PC-3 (cell line): ENCODE results near the gene PLA2G7. TPM values are rescaled to one million over a fixed set of nuclear protein-coding genes. Genes with fewer than 3 reads are reported as not detected.

Source experiments
- ATAC-seq: fragments of 200-7000 bp; cut with Tn5 transposase; 2 replicates; pipeline ENCODE4 v1.9.1; 2020; ENCODE audit warnings: mild to moderate bottlenecking, moderate library complexity
- BruUV-seq: library from RNA; stranded (reverse); fragments of 400-500 nt; replicated peaks from 2 replicates; lab custom pipeline; 2021; lab: Mats Ljungman, UMichigan
- CTCF ChIA-PET: fragments of 300-600 bp; sonication (Branson Sonifier 250); formaldehyde crosslinking; loops from one replicate; lab custom pipeline; 2022; ENCODE audit warnings: antibody characterized with exemption; lab: Charles Lee
- POLR2A ChIA-PET: fragments of 300-600 bp; sonication (Branson Sonifier 250); formaldehyde crosslinking; loops from one replicate; lab custom pipeline; 2022; ENCODE audit warnings: antibody characterized with exemption; ENCODE audit not compliant: unreplicated experiment; lab: Charles Lee
- DNase-seq: peaks from one replicate; pipeline ENCODE4 v3.0.0-alpha.2; 2015
- H2AFZ ChIP-seq: fragments of 300-600 bp; sonication (generic); 2 replicates; pipeline ENCODE4 v1.6.0; 2016; ENCODE audit warnings: antibody characterized with exemption, low read length
- H3F3A ChIP-seq: fragments of 300-600 bp; sonication (generic); one replicate; pipeline ENCODE4 v1.6.0; 2017; ENCODE audit warnings: antibody characterized with exemption, low read length, control low read depth, mild to moderate bottlenecking; ENCODE audit not compliant: unreplicated experiment
- H3K27ac ChIP-seq: fragments of 300-600 bp; sonication (generic); 2 replicates; pipeline ENCODE4 v1.5.1; 2016; ENCODE audit warnings: mild to moderate bottlenecking, low read length
- H3K27me3 ChIP-seq: fragments of 300-600 bp; sonication (generic); 2 replicates; pipeline ENCODE4 v1.6.1; 2016; ENCODE audit warnings: low read length, mixed read lengths
- H3K36me3 ChIP-seq: fragments of 300-600 bp; sonication (generic); 2 replicates; pipeline ENCODE4 v1.6.1; 2016; ENCODE audit warnings: low read depth, mixed run types, low read length, mixed read lengths
- H3K4me1 ChIP-seq: fragments of 300-600 bp; sonication (generic); 2 replicates; pipeline ENCODE4 v1.5.1; 2016; ENCODE audit warnings: low read length; ENCODE audit not compliant: insufficient read depth
- H3K4me2 ChIP-seq: fragments of 300-600 bp; sonication (generic); 2 replicates; pipeline ENCODE4 v1.6.0; 2016; ENCODE audit warnings: low read length
- H3K4me3 ChIP-seq: fragments of 300-600 bp; sonication (generic); 2 replicates; pipeline ENCODE4 v1.5.1; 2016; ENCODE audit warnings: mild to moderate bottlenecking, low read length, mixed read lengths
- H3K79me2 ChIP-seq: fragments of 300-600 bp; sonication (generic); 2 replicates; pipeline ENCODE4 v1.6.1; 2017; ENCODE audit warnings: low read length, mixed read lengths
- H3K9ac ChIP-seq: fragments of 300-600 bp; sonication (generic); 2 replicates; pipeline ENCODE4 v1.6.0; 2016; ENCODE audit warnings: mild to moderate bottlenecking, low read length
- H3K9me2 ChIP-seq: fragments of 300-600 bp; sonication (generic); replicated peaks from 2 replicates; pipeline ENCODE4 v1.6.1; 2016; ENCODE audit warnings: mixed run types, low read length, mixed read lengths
- H3K9me3 ChIP-seq: fragments of 300-600 bp; sonication (generic); 2 replicates; pipeline ENCODE4 v1.6.1; 2016; ENCODE audit warnings: low read length, mixed read lengths
- H4K20me1 ChIP-seq: fragments of 300-600 bp; sonication (generic); 2 replicates; pipeline ENCODE4 v1.6.1; 2016; ENCODE audit warnings: low read length, mixed read lengths
- CTCF ChIP-seq: fragments of 300-600 bp; sonication (generic); conservative IDR thresholded peaks from 2 replicates; pipeline ENCODE4 v1.5.1; 2017; ENCODE audit warnings: antibody characterized with exemption, low read depth, mild to moderate bottlenecking, low read length
- EZH2 ChIP-seq: fragments of 300-600 bp; sonication (generic); IDR thresholded peaks from one replicate; pipeline ENCODE4 v1.6.1; 2017; ENCODE audit warnings: antibody characterized with exemption, mild to moderate bottlenecking, low read length; ENCODE audit not compliant: unreplicated experiment
- EZH2phosphoT487 ChIP-seq: fragments of 300-600 bp; sonication (generic); IDR thresholded peaks from 2 replicates; pipeline ENCODE4 v1.6.1; 2018; ENCODE audit warnings: mild to moderate bottlenecking, antibody characterized with exemption, low read length, borderline replicate concordance
- intact Hi-C: fragments of 100-400 bp; cut with micrococcal nuclease; formaldehyde crosslinking; loops from 2 replicates; pipeline ENCODE4 v1.9.0; 2023
- total RNA-seq: library from RNA; depleted of rRNA; stranded (reverse); fragments of >200 nt; gene quantifications from 2 replicates; pipeline ENCODE4 v1.2.3, GENCODE V29; 2014

PLA2G7 gene
- total RNA-seq, 1 experiment from 2014 or later, result 2.9 TPM

DNA sequence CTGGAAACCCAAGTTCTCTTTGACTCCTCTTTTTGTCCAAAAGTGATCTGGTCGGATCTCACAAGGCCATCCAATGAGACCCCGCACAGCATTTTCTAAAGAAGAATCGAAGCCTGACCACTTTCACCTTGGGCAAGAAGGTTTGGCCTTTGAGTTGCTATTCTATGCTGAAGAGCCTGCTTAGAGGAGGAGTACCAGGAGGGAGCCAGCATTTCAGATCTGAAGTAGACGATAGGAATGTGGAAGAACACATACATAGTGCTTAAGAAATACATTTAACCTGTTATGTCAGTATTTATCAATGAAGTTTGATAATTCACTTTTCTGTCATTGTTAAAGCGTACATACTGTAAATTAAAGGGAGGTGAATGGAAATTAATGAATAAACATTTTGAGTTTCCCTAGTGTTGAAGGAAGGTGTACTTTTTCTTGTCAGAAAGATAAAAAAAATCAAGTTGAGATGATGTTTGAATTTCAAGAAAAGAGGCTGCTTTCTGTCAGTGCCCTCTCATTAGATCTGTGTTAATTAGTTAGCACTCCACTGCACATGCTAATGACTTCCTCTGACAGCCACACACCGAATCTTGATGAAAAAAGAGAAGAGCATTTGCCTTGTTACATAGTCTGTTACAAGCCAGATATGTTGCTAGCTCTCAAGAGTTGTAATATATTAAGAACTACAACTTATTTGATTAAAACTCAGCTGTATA lies 58.4 kb downstream of the PLA2G7 start:
- no peaks in the 10 kb centered on the region for H4K20me1 ChIP-seq
- no peaks in the 10 kb centered on the region for H3K36me3 ChIP-seq
- H3K4me3 ChIP-seq, result no peak overlapping the region
- ChIA-PET CTCF (no interaction called here), POLR2A (no interaction called here)
- no peaks in the 10 kb centered on the region for H3K4me1 ChIP-seq
- H3K79me2 ChIP-seq, result no peaks in the 10 kb centered on the region
- no peak overlapping the region for H3K9ac ChIP-seq
- no peaks in the 10 kb centered on the region for H3K9me2 ChIP-seq
- no peak for ATAC-seq
- H2AFZ ChIP-seq, result no peak overlapping the region
- DNase-seq, result no peak
- no peak overlapping the region for H3K27ac ChIP-seq
- TF ChIP-seq CTCF (no peak), EZH2phosphoT487 (no peak), EZH2 (no peak)
- H3K27me3 ChIP-seq, result no peaks in the 10 kb centered on the region
- no peak overlapping the region for H3K4me2 ChIP-seq
- intact Hi-C loops, result no loop called here
- BruUV-seq, result no TSS peak
- no peaks in the 10 kb centered on the region for H3F3A ChIP-seq
- H3K9me3 ChIP-seq, result no peaks in the 10 kb centered on the region

GRCh38 chr6:46674410-46674809 lies 60.8 kb downstream of the PLA2G7 start:
- no peak for ATAC-seq
- H3K4me3 ChIP-seq, result no peak overlapping the region
- intact Hi-C loops, result no loop called here
- CTCF ChIA-PET, result interaction anchor here (0.5 kb wide), 1 partner anchor 240 kb away, joined by 3 read pairs; no protein-coding TSS in a partner anchor
- POLR2A ChIA-PET, result no interaction called here
- no peaks in the 10 kb centered on the region for H3F3A ChIP-seq
- no peak overlapping the region for H3K4me2 ChIP-seq
- no peaks in the 10 kb centered on the region for H4K20me1 ChIP-seq
- H3K79me2 ChIP-seq, result no peaks in the 10 kb centered on the region
- H3K4me1 ChIP-seq, result no peaks in the 10 kb centered on the region
- BruUV-seq, result no TSS peak
- H2AFZ ChIP-seq, result no peak overlapping the region
- H3K36me3 ChIP-seq, result no peaks in the 10 kb centered on the region
- no peak for DNase-seq
- no peak overlapping the region for H3K9ac ChIP-seq
- no peaks in the 10 kb centered on the region for H3K9me2 ChIP-seq
- H3K9me3 ChIP-seq, result no peaks in the 10 kb centered on the region
- no peaks in the 10 kb centered on the region for H3K27me3 ChIP-seq
- no peak overlapping the region for H3K27ac ChIP-seq
- TF ChIP-seq EZH2phosphoT487, result no peak
- no peak for TF ChIP-seq CTCF
- no peak for TF ChIP-seq EZH2

DNA sequence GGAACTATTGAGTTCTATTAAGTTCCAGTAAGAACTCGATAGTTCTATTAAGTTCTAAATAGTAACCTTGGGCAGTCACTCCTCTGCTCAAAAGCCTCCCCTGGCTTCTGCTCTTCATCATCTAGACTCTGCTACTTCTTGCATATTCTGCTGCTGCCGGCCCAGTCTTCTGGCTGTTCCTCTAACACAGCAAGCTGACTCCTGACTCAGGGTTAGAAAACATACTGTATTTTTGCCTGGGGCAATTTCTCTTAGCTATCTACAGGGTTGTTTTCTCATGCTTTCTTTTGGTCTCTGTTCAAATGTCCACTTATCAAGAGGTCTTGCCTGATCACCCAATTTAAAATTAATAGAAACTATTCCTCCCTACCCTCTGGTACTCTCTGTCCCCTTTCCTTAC lies 67.8 kb downstream of the PLA2G7 start:
- no peaks in the 10 kb centered on the region for H4K20me1 ChIP-seq
- intact Hi-C loops, result no loop called here
- ATAC-seq (no peak), DNase-seq (no peak)
- no peaks in the 10 kb centered on the region for H3K36me3 ChIP-seq
- ChIA-PET CTCF (no interaction called here), POLR2A (no interaction called here)
- H3K27ac ChIP-seq, result no peak overlapping the region
- H3K79me2 ChIP-seq, result no peaks in the 10 kb centered on the region
- H3K9me2 ChIP-seq, result no peaks in the 10 kb centered on the region
- TF ChIP-seq EZH2phosphoT487, result no peak
- TF ChIP-seq CTCF, result no peak
- TF ChIP-seq EZH2, result no peak
- H2AFZ ChIP-seq, result no peak overlapping the region
- no peak overlapping the region for H3K4me3 ChIP-seq
- no peaks in the 10 kb centered on the region for H3K27me3 ChIP-seq
- BruUV-seq, result no TSS peak
- no peaks in the 10 kb centered on the region for H3F3A ChIP-seq
- H3K9me3 ChIP-seq, result no peaks in the 10 kb centered on the region
- H3K4me1 ChIP-seq, result no peaks in the 10 kb centered on the region
- no peak overlapping the region for H3K4me2 ChIP-seq
- H3K9ac ChIP-seq, result no peak overlapping the region
